ENCODE measurements around the gene APBB2. TPM values are rescaled to one million over a fixed set of nuclear protein-coding genes. Genes with fewer than 3 reads are reported as not detected.
"Not testable (repeated sequence)": the region's sequence is repeated elsewhere in the genome, so short reads cannot be mapped to it uniquely, and the experiment has no call there.

Gene APBB2
- total and polyA plus RNA-seq, 10 of the 15 experiments (the other 5 are each of a cell fraction or from before 2014, with no cell fraction given): 2.7 to 24.6 (median 19.0) TPM

GRCh38 chr4:40820101-40820500, 394.2 kb downstream of the APBB2 start (continued):
- no peak for TF ChIP-seq CUX1 (IDR thresholded peaks at IDR 0.05; ENCODE audit: insufficient replicate concordance, low read depth, low read length)
- no peak for TF ChIP-seq FOXM1 (IDR thresholded peaks at IDR 0.05; ENCODE audit: low read depth, low read length)
- TF ChIP-seq FOXK2 (IDR thresholded peaks at IDR 0.05): no peak
- TF ChIP-seq ZZZ3 (IDR thresholded peaks at IDR 0.05; ENCODE audit: control insufficient read depth, insufficient read length, low read depth): no peak
- no peak for TF ChIP-seq NKRF (conservative IDR thresholded peaks at IDR 0.05)
- no peak for TF ChIP-seq NR2C1 (IDR thresholded peaks at IDR 0.05)
- no peak for TF ChIP-seq SIN3A (IDR thresholded peaks at IDR 0.05; ENCODE audit: low read depth, low read length)
- TF ChIP-seq CBX5 (IDR thresholded peaks at IDR 0.05; ENCODE audit: low read depth): no peak

- POLR2A ChIA-PET; H3K79me2 ChIP-seq (ENCODE audit: control insufficient read depth, insufficient read depth, low read length); in situ Hi-C loops (cut with MboI): not testable (repeated sequence)
These were observed 397.2 kb downstream of the APBB2 start for GRCh38 chr4:40817157-40817556.

More at GRCh38 chr4:40817157-40817556, 397.2 kb downstream of the APBB2 start:
- H3K36me3 ChIP-seq (ENCODE audit: control insufficient read depth in 2 of 2, insufficient read depth in 2 of 2, low read length in 1 of 2); H4K20me1 ChIP-seq (ENCODE audit: control insufficient read depth, insufficient read depth); H3K27ac ChIP-seq (ENCODE audit: control insufficient read depth, insufficient read depth); DNase-seq (ENCODE audit: low read depth, low spot score); H3K4me1 ChIP-seq (ENCODE audit: control insufficient read depth, insufficient read depth, low read length); FAIRE-seq; H3K4me3 ChIP-seq; BruUV-seq (replicated peaks); ATAC-seq; RAD21 ChIA-PET (ENCODE audit: unreplicated experiment); H2AFZ ChIP-seq (ENCODE audit: control insufficient read depth, low read depth, low read length); H3K9me3 ChIP-seq (replicated peaks; ENCODE audit: control insufficient read depth, insufficient read depth, low read length); CTCF ChIA-PET; H3K9ac ChIP-seq (ENCODE audit: control insufficient read depth, insufficient read depth, low read length); intact Hi-C loops (cut with micrococcal nuclease; ENCODE audit: unreplicated experiment); H3K4me2 ChIP-seq (ENCODE audit: control insufficient read depth, insufficient read depth); SMC1A ChIA-PET (ENCODE audit: uncharacterized antibody, unreplicated experiment); H3K27me3 ChIP-seq (replicated peaks in 1 of 2; ENCODE audit: control insufficient read depth in 2 of 2, insufficient read depth in 2 of 2, low read length in 1 of 2): not testable (repeated sequence)
- 78% methylated on average over 6 of the region's 6 CpGs for WGBS (ENCODE audit: insufficient coverage, insufficient replicate concordance, low lambda C conversion rate, missing lambda C conversion rate)
